Stimulated activated CD8-positive, alpha-beta memory T cell treated with anti-CD3 and anti-CD28 coated beads, Interleukin-15, amount 100 ng/mL, for 48 hours (primary cell): ENCODE data around the gene SPDEF.

Experiments used
- DNase-seq, 2 donors: peaks; one replicate each; pipeline ENCODE4 v3.0.0-alpha.2; 2020; ENCODE audit warnings: low read depth in 2 of 2

Gene SPDEF

GRCh38 chr6:34563513-34563870, 7.4 kb upstream of the SPDEF start:
- no peak for DNase-seq

- no peak for DNase-seq
Observed at GRCh38 chr6:34562861-34563512, 6.9 kb upstream of the SPDEF start.

DNA sequence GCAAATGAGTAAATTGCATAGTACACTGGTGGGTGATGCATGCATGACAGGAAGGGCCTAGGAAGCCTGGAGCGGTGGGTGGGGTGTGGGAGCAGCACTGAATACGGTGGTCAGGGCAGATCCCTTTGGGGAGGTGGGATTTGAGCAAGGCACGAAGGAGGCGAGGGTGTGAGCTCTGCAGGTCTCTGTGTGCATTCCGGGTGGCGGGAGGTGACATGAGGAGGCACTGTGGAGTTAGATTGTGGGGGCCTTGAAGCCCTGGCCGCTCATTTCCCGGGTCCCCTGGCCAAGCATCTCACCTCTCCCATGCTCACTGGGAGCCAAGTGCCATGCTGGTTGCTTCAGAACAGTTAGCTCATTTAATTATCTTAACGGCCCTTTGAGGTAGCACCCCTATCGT, 6.2 kb upstream of the SPDEF start:
- DNase-seq: no peak

DNA sequence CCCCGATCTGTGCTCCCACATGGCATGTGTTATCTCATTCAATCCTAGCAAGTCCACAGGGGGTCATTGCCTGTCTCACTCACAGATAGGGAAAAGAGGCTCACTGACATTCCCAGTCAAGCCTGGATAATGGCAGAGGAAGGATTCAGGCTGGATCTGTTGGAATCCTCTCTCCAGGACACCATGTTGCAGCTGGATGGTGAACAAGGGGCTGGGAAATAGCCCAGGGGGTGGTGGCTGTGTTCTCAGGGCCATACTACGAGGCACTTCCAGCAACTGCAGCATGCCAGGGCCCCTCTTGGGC, 5.0 kb upstream of the SPDEF start:
- no peak for DNase-seq

- no peak for DNase-seq
Observed at GRCh38 chr6:34560366-34561226, 4.5 kb upstream of the SPDEF start.

- no peak for DNase-seq
Observed at GRCh38 chr6:34559651-34560365, 3.7 kb upstream of the SPDEF start.

- DNase-seq: no peak
Observed at GRCh38 chr6:34558172-34558714, 2.1 kb upstream of the SPDEF start.

GRCh38 chr6:34557228-34557627, 1.1 kb upstream of the SPDEF start:
- no peak for DNase-seq

DNA sequence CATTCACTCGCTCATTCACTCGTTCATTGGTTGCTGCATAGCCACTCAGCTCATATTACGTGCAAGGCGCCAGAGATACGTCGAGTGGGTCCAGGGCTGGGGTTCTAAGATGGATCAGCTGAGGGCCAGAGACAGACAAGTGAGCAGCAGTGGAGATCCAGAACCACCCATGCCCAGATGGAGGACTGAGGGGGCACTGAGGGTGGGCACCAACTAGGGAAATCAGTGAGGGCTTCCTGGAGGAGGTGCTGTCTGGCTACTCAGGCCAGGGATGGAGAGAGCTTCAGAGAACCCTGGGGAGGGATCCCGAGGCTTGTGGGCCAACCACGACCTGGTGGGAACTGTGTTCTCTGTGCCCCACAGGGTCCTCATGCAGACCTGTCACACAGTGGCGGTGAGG, 364 bp upstream of the SPDEF start:
- no peak for DNase-seq

DNA sequence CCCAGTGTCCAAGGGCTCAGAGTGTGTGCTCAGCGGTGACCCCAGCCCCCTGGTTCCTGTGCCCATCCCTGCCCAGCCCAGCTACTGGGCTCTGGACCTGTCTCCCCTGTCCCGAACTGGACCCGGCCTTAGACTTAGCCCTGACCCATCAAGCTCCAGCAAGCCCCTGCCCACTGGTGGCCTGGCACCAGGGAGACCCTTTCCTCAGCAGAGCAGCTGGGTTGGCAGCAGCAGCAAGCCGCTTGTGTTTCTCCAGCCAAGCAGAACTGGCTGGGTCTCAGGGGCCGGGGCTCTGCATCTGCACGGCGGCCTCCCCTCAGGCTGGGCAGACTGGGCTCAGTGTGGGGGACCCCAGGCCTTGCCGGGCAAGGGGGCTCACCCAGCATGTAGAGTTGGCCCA, 801 bp downstream of the SPDEF start:
- no peak for DNase-seq

DNA sequence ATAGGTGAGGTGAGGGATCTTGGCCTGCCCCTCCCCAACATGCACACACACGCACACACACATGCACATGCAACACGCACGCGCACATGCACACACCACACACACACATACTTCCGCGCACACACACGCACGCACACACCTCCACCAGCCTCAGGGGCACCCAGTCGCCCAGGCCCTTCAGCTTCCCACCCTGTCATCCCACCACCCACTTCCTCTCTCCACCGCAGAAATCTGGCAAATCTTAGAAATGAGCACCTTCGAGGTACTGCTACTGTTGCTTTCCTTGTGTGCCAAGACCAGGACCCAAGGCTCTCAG, 1.2 kb downstream of the SPDEF start:
- DNase-seq: no peak

DNA sequence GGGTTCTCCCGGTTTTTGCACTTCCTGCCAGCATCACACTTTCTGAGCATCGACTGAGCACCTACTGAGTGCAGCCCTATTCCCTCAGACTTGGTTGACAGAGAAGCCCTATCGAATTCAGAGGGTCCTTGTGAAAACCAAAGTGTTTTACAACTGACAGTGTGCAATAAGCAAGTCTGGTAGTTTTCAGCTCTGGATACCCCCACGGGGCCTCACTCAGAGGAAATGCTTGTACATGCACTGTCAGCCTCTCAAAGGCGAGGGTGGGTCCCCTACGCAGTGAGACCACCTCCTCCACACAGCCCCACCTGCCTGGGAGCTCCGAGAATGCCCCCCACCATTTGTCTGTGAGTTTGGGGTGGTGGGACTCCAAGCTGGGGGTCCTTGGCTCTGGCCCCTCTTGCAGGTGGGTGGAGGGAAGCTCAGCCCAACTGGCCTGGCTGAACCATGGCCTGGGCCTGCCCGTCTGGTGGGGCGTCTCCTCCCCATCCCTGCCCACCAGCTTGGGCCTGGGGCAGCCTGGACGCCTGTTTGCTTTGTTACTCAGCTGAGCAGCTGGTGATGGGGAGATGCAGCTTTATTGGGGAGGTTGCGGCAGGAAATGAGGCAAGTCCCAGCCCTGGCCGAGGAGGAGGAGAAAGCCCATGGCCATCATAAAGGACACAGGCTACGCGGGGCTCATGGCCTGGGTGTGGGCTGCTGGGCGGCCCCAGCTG, 1.7 kb downstream of the SPDEF start:
- DNase-seq: no peak

GRCh38 chr6:34553750-34554149, 2.4 kb downstream of the SPDEF start:
- no peak for DNase-seq

- no peak for DNase-seq
Observed at GRCh38 chr6:34553146-34553545, 3.0 kb downstream of the SPDEF start.

DNA sequence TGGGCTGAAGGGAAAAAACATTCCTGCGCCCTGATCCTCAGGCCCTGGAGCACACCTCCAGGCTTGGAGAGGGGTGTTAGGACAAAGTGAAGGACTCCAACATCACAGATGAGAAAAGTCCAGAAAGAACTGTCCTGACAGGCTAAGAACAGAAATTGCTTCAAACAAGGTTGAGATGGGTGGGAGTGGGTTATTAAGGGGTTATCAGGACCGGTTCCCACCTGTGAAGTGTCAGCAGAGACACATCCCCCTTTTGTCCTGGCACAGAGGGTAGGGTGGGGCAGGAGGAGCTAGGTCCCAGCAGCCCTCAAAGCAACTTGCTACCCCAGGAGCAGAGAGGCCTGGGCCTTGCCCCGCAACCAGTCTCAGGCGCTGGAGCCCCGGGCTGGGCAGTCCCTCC, 3.5 kb downstream of the SPDEF start:
- DNase-seq: no peak

GRCh38 chr6:34551720-34552119, 4.4 kb downstream of the SPDEF start:
- DNase-seq: no peak

DNA sequence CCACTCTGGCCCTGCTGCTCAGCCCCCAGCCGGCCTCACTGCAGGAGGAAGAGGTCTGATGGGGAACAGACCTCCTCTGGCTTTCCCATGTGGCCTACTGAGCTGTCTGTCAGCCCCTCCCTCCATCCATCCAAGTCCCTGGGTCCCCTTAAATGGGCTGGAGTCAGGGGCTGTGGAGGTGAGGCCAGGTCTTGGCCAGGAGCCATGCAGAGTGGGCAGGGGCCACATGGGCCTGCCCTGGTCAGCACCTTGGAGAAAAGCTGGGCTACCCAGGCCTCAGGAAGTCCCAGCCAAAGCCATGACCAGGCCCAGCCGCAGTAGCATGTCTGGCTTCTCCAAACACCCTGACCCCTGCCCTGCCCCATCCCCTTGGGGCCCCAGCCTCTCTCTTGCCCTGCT, 6.3 kb downstream of the SPDEF start:
- no peak for DNase-seq

DNA sequence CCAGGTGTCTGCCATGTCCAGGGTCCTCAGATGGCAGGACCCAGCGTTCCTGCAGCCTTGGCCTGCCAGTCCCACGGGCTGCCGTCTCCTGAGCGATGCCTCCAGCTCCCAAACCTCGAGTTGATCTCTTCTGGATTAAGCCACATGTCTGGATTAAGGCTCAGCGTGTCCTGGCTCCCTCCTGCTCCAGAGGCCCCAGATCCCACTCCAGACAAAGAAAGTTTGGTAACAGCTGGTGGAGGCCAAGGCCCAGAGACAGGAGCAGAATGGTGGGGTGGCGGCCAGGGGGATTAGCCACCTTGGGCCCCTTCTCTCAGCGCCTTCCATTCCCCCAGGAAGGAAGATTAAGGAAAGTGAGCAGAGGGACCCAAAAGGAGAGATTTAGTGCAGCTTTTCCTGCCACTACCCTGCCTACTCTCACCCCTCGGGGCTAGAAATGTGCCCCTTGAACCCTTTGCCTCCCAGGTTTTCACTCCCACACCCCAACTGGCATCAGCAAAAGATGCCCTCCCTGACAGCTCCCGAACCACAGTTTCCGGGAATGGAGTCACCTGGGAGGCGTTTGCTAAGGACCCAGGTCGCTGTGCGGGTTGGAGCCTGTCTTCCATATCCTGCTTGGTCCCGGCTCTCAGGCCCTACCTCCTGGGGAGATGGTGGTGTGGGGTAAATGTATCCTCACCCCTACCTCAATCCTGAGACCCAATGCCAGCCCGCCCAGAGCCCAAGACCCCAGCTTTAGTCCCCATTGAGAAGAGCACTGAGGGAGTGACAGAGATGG, 6.9 kb downstream of the SPDEF start:
- no peak for DNase-seq

GRCh38 chr6:34547701-34548644, 8.2 kb downstream of the SPDEF start:
- no peak for DNase-seq

DNA sequence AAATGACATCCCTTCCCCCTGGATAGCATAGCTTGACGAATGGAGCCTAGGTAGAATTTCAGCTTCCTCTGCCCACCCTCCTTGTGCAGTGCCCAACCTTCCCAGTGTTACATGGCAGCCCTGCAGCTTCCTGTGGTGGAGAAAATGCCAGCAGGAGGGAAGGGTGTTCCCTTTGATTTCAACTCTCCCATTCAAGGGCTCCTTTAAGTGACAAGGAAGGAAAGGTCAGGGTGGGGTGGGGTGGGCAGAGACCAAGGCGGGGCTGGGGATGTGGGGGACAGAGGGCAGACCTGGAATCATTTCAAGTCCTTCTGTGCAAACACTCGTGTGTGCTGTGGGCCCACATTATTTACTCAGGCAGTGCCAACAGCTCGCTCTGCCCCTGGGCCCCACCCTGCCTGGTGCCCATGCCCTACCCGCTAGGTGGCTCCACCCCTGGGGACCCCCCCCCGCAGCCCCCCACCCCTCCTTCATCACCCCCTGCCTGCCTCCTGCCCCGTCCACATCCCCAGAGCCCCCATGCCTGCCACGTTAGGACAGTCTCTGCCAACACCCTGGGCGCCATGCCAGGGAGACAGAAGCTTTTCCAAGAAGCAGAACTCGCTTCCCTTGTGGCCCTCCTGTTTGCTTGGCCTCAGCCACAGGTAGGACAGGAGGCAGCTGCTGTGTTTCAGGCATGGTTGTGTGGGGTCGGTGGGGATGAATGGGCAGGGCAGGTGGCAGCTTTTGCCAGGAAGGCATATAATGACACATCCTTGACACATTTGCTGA, 9.4 kb downstream of the SPDEF start:
- DNase-seq: no peak
